Hepatocyte (in vitro differentiated cells): ENCODE results near the gene TDRD6.

Source experiments
- CTCF ChIP-seq: fragments of 200-600 bp; sonication (generic); IDR thresholded peaks from 2 replicates; pipeline ENCODE4 v1.5.1; 2016; ENCODE audit warnings: antibody characterized with exemption, mild to moderate bottlenecking; ENCODE audit not compliant: poor library complexity
- EZH2 ChIP-seq: fragments of 200-600 bp; sonication (generic); IDR thresholded peaks from 2 replicates; pipeline ENCODE4 v1.6.1; 2016; ENCODE audit warnings: antibody characterized with exemption, mild to moderate bottlenecking, borderline replicate concordance

GRCh38 chr6:46652232-46652602 lies 35.5 kb upstream of the TDRD6 start:
- no peak for TF ChIP-seq CTCF
- no peak for TF ChIP-seq EZH2
